ENCODE results near the gene LARGE1.

DNA sequence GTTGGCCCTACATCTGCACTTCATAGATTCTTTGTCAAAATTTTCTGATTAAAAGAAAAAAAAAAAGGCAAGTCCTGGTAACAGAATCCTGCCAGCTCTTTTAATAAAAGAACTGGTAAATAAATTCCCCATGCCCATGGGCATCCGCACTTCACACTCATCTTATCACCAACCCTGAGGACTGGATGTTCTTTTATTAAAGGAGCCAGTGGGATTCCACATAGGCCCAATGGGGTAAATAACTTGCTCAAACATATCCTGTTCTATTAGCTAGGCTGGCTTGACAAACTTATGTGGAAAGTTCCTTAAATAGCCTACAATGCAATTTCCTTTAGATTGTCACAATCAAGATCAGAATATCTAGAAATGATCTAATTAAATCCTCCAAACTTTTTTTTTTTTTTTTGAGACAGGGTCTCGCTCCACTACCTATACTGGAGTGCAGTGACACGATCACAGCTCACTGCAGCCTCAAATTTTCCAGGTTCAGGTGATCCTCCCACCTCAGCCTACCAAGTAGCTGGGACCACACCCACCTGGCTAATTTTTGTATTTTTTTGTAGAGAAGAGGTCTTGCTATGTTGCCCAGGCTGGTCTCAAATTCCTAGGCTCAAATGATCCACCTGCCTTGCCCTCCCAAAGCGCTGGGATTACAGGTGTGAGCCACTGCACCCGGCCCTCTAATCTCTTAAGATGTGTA lies 380.9 kb downstream of the LARGE1 start:
- no peak for TF ChIP-seq CTCF (IDR thresholded peaks at IDR 0.05 in 8 of 11, conservative IDR thresholded peaks at IDR 0.05 in 3 of 11)
- no peak for TF ChIP-seq POLR2A (IDR thresholded peaks at IDR 0.05)
